Mesenchymal stem cell (in vitro differentiated cells and primary cell): ENCODE measurements around the gene BID.

Source experiments
- DNase-seq: peaks from one replicate; pipeline ENCODE4 v3.0.0-alpha.2; 2013
- H2AFZ ChIP-seq: one replicate; pipeline ENCODE4 v1.6.1; 2013; ENCODE audit warnings: low read depth, mild to moderate bottlenecking, control low read depth, inconsistent platforms, low read length, moderate library complexity
- H2AK5ac ChIP-seq: 2 replicates; pipeline ENCODE4 v1.6.1; 2013; ENCODE audit warnings: low read length, moderate library complexity, mild to moderate bottlenecking, inconsistent platforms; ENCODE audit not compliant: severe bottlenecking
- H2BK120ac ChIP-seq: one replicate; pipeline ENCODE4 v1.6.1; 2013; ENCODE audit warnings: low read depth, mild to moderate bottlenecking, inconsistent platforms, low read length, moderate library complexity
- H2BK12ac ChIP-seq, 2 experiments: one replicate each; pipeline ENCODE4 v1.6.1; 2013; ENCODE audit warnings: inconsistent platforms in 2 of 2, low read length in 2 of 2, mild to moderate bottlenecking in 2 of 2, moderate library complexity in 2 of 2, control low read depth in 1 of 2
- H2BK15ac ChIP-seq: one replicate; pipeline ENCODE4 v1.6.1; 2013; ENCODE audit warnings: mild to moderate bottlenecking, low read depth, inconsistent platforms; ENCODE audit not compliant: poor library complexity, severe bottlenecking
- H2BK5ac ChIP-seq: 2 replicates; pipeline ENCODE4 v1.6.1; 2013; ENCODE audit warnings: low read depth, mild to moderate bottlenecking, low read length, control low read depth, inconsistent platforms; ENCODE audit not compliant: poor library complexity, severe bottlenecking
- H3K14ac ChIP-seq, 2 experiments: one replicate each; pipeline ENCODE4 v1.6.1; 2013; ENCODE audit warnings: inconsistent platforms in 2 of 2, low read length in 2 of 2, control low read depth in 1 of 2, mild to moderate bottlenecking in 1 of 2, moderate library complexity in 1 of 2
- H3K18ac ChIP-seq, 2 experiments: one replicate each; pipeline ENCODE4 v1.6.1; 2013; ENCODE audit warnings: inconsistent platforms in 2 of 2, low read length in 2 of 2, control low read depth in 1 of 2, low read depth in 1 of 2, mild to moderate bottlenecking in 1 of 2
- H3K23ac ChIP-seq, 2 experiments: one replicate each; pipeline ENCODE4 v1.6.1; 2013; ENCODE audit warnings: inconsistent platforms in 2 of 2, low read length in 2 of 2, mild to moderate bottlenecking in 2 of 2, moderate library complexity in 2 of 2, control low read depth in 1 of 2
- H3K27ac ChIP-seq: 2 replicates; pipeline ENCODE4 v1.5.1; 2013; ENCODE audit warnings: mild to moderate bottlenecking, moderate library complexity, low read length, control low read depth, inconsistent platforms; ENCODE audit not compliant: poor library complexity, severe bottlenecking
- H3K27me3 ChIP-seq, 2 experiments: 2 replicates each; pipeline versions ENCODE4 v1.6.1 to v1.7.0; 2013; ENCODE audit warnings: low read length in 2 of 2, mild to moderate bottlenecking in 2 of 2, moderate library complexity in 2 of 2, control low read depth in 1 of 2, inconsistent platforms in 1 of 2; ENCODE audit not compliant: control insufficient read depth in 1 of 2, insufficient read depth in 1 of 2
- H3K36me3 ChIP-seq, 2 experiments: 2 replicates each; pipeline versions ENCODE4 v1.6.1 to v1.7.0; 2013; ENCODE audit warnings: low read length in 2 of 2, control low read depth in 1 of 2, inconsistent platforms in 1 of 2, low read depth in 1 of 2, mild to moderate bottlenecking in 1 of 2; ENCODE audit not compliant: insufficient read depth in 2 of 2, control insufficient read depth in 1 of 2
- H3K4ac ChIP-seq, 2 experiments: one replicate each; pipeline ENCODE4 v1.6.1; 2013; ENCODE audit warnings: inconsistent platforms in 2 of 2, low read length in 2 of 2, mild to moderate bottlenecking in 2 of 2, moderate library complexity in 2 of 2, control low read depth in 1 of 2, low read depth in 1 of 2
- H3K4me1 ChIP-seq: 2 replicates; pipeline ENCODE4 v1.6.1; 2013; ENCODE audit warnings: low read depth, low read length, control low read depth; ENCODE audit not compliant: control insufficient read depth, insufficient read depth
- H3K4me2 ChIP-seq: 2 replicates; pipeline ENCODE4 v1.6.1; 2013; ENCODE audit warnings: low read length, mild to moderate bottlenecking, inconsistent platforms; ENCODE audit not compliant: poor library complexity, severe bottlenecking
- H3K4me3 ChIP-seq, 2 experiments: 2 replicates each; pipeline versions ENCODE4 v1.5.1 to v1.7.0; 2013; ENCODE audit warnings: low read length in 2 of 2, mild to moderate bottlenecking in 2 of 2, control low read depth in 1 of 2, low read depth in 1 of 2; ENCODE audit not compliant: insufficient read depth in 1 of 2
- H3K79me1 ChIP-seq: replicated peaks from 2 replicates; pipeline ENCODE4 v1.6.1; 2013; ENCODE audit warnings: mild to moderate bottlenecking, control low read depth, low read length, inconsistent platforms; ENCODE audit not compliant: poor library complexity, severe bottlenecking
- H3K9ac ChIP-seq: 2 replicates; pipeline ENCODE4 v1.7.0; 2013; ENCODE audit warnings: mild to moderate bottlenecking, low read length, moderate library complexity
- H3K9me3 ChIP-seq: 2 replicates; pipeline ENCODE4 v1.7.0; 2013; ENCODE audit warnings: mild to moderate bottlenecking, low read length; ENCODE audit not compliant: control insufficient read depth
- H4K8ac ChIP-seq: one replicate; pipeline ENCODE4 v1.6.1; 2013; ENCODE audit warnings: inconsistent platforms, mild to moderate bottlenecking, low read length, moderate library complexity
- H4K91ac ChIP-seq: one replicate; pipeline ENCODE4 v1.6.1; 2013; ENCODE audit warnings: mild to moderate bottlenecking, low read length, inconsistent platforms
- WGBS: methylation state at CpG from one replicate; pipeline ENCODE4 v1.1.7; 2013; ENCODE audit warnings: mixed read lengths; 5-methylcytosine and 5-hydroxymethylcytosine counted together

BID gene

DNA sequence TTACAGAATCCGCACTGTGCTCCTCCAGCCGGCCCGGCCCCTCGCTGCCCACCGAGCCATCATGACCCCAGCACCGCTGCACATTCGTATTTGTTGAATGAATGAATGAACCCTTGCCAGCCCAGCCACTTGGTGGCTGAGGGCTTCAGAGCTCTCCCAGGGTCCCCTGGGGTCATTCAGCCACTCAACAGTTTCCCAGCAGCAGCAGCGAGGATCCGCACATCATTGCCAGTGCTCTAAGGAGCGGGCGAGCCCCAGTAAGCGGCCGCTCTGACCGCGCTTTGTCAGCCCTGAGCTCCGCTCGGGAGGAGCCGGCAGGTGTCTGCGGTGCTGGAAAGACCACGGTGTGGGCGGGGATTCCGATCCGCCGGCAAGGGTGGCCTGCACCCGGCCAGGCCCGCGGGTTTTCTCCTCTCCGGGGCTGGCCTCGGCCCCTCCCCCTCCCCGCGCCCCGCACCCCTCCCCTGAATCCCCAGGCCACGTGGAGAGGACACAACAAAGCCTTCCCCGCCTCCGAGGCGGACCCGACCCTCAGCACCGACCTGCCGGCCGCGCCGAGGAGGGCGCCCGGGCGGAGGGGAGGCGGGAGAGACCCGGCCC is 563 bp downstream of the BID start:
- H3K14ac ChIP-seq = peak overlapping the region in 1 of 2 experiments; percentile 56
- H4K91ac ChIP-seq = no peak overlapping the region
- H3K36me3 ChIP-seq = peaks cover 0 to 13% of the 10 kb centered on the region in 2 experiments
- H3K4me3 ChIP-seq = peak overlapping the region; percentile 80 to 81
- peak overlapping the region; percentile 70 for H3K9ac ChIP-seq
- peaks cover 26% of the 10 kb centered on the region for H3K79me1 ChIP-seq
- no peak overlapping the region for H2BK5ac ChIP-seq
- peak overlapping the region; percentile 44 to 72 for H3K18ac ChIP-seq
- H4K8ac ChIP-seq = no peak overlapping the region
- no peaks in the 10 kb centered on the region for H3K9me3 ChIP-seq
- WGBS = 2% methylated on average over 42 of the region's 47 CpGs
- no peaks in the 10 kb centered on the region for H3K27me3 ChIP-seq
- peaks cover 31% of the 10 kb centered on the region for H3K4me1 ChIP-seq
- H3K23ac ChIP-seq = peak overlapping the region in 1 of 2 experiments; percentile 18
- peak; percentile 46 for DNase-seq
- H2BK120ac ChIP-seq = no peak overlapping the region
- H2AK5ac ChIP-seq = no peak overlapping the region
- peak overlapping the region in 1 of 2 experiments; percentile 53 for H3K4ac ChIP-seq
- H2AFZ ChIP-seq = no peak overlapping the region
- H2BK15ac ChIP-seq = no peak overlapping the region
- peak overlapping the region in 1 of 2 experiments; percentile 68 for H2BK12ac ChIP-seq
- H3K4me2 ChIP-seq = peak overlapping the region; percentile 82
- H3K27ac ChIP-seq = no peak overlapping the region

DNA sequence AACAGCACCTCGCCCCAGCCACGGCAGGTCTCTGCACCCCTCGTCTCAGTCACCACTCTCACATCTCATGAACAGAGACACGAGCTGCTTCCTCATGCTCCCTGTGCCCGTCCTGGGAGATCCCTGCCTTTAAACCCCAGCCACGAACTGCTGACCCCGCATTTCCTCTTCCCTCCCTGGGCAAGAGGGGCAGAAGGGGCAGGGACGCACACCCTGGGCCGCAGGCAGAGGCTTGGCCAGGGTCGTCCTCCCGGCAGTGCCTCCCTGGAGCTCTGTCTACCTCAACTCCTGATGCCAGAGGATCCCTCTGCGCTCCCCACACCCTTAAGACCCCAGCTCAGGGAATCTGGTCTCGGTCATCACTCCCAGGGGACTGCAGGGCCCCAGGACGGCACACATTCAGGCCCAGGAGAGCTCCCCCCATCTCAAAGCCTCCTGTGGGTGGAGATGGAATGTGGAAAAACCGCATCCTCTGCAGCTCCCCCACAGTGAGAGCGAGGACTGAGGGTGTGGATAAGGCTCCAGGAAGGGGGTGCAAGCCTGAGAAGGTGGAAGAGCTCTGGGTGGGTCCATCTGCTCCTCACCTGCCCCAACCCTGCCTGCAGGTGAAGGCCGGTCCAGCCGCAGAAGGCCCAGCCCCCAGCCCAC is 1.2 kb downstream of the BID start:
- Histone ChIP-seq H3K36me3 (peaks cover 0 to 13% of the 10 kb centered on the region in 2 experiments), H3K23ac (peak overlapping the region in 1 of 2 experiments; percentile 18), H3K27ac (no peak overlapping the region), H2BK15ac (no peak overlapping the region), H2BK5ac (no peak overlapping the region), H2AK5ac (peak overlapping the region; percentile 41), H2AFZ (no peak overlapping the region), H4K91ac (peak overlapping the region; percentile 37), H3K4me1 (peaks cover 31% of the 10 kb centered on the region), H3K79me1 (peaks cover 29% of the 10 kb centered on the region), H3K9me3 (no peaks in the 10 kb centered on the region), H3K4ac (peak overlapping the region in 1 of 2 experiments; percentile 57), H3K18ac (peak overlapping the region in 1 of 2 experiments; percentile 78), H4K8ac (no peak overlapping the region), H2BK12ac (peak overlapping the region in 1 of 2 experiments; percentile 80), H3K27me3 (no peaks in the 10 kb centered on the region), H2BK120ac (no peak overlapping the region), H3K9ac (peak overlapping the region; percentile 70), H3K4me2 (peak overlapping the region; percentile 82), H3K4me3 (peak overlapping the region; percentile 80 to 81), H3K14ac (peak overlapping the region in 1 of 2 experiments; percentile 90)
- peak; percentile 27 for DNase-seq
- 42% methylated on average over 14 of the region's 18 CpGs for WGBS

DNA sequence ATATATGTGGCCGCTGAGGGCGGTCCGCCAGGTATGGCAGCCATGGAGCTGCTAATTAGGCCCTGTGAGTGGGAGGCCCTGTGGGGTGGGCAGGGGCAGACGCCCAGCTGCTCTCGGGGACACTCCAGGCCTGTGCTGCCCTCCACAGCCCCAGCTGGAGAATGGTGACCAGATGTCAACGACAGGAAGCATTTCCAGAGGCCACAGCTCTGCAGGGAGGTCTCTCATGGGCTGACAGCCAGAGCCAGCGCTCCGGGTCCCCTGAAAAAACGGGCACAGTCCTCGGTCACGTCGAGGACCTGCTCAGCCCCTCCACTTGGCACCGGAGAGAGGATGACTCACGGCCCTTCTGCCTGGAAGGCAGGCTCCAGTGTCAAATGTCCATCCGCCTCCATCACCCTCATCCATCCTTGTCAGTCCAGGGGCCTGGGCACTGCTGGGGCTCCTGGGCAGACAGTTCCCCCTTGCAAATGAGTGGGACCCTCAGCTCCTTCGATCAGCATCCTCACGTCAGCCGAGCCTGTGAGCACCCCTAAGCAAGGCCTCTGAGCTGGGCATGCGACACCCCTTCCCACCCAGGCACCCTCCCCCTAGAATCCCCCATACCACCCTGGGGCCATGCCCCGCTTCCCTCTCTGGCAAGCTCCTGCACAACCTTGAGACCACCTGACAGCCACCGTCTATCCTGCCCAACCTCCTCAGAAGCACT is 1.9 kb downstream of the BID start:
- Histone ChIP-seq H3K18ac (peak overlapping the region in 1 of 2 experiments; percentile 78), H3K36me3 (peaks cover 0 to 13% of the 10 kb centered on the region in 2 experiments), H3K27ac (no peak overlapping the region), H3K9me3 (no peaks in the 10 kb centered on the region), H3K4ac (no peak overlapping the region), H4K91ac (peak overlapping the region; percentile 37), H3K4me3 (peak overlapping the region in 1 of 2 experiments; percentile 81), H3K4me2 (peak overlapping the region; percentile 82), H2BK120ac (no peak overlapping the region), H2AK5ac (peak overlapping the region; percentile 69), H3K23ac (no peak overlapping the region), H3K79me1 (peaks cover 32% of the 10 kb centered on the region), H3K14ac (peak overlapping the region in 1 of 2 experiments; percentile 90), H2BK15ac (no peak overlapping the region), H3K27me3 (no peaks in the 10 kb centered on the region), H3K9ac (no peak overlapping the region), H3K4me1 (peaks cover 31% of the 10 kb centered on the region), H2BK12ac (peak overlapping the region in 1 of 2 experiments; percentile 80), H4K8ac (no peak overlapping the region), H2BK5ac (no peak overlapping the region), H2AFZ (no peak overlapping the region)
- 69% methylated on average over 21 of the region's 21 CpGs for WGBS
- peak; percentile 18 for DNase-seq
